ENCODE results near the gene BICRA. TPM values are rescaled to one million over a fixed set of nuclear protein-coding genes. Genes with fewer than 3 reads are reported as not detected.

BICRA gene
- total and polyA plus RNA-seq, 3 donors from 2014 or later: 9.2 to 19.2 (median 13.5) TPM

DNA sequence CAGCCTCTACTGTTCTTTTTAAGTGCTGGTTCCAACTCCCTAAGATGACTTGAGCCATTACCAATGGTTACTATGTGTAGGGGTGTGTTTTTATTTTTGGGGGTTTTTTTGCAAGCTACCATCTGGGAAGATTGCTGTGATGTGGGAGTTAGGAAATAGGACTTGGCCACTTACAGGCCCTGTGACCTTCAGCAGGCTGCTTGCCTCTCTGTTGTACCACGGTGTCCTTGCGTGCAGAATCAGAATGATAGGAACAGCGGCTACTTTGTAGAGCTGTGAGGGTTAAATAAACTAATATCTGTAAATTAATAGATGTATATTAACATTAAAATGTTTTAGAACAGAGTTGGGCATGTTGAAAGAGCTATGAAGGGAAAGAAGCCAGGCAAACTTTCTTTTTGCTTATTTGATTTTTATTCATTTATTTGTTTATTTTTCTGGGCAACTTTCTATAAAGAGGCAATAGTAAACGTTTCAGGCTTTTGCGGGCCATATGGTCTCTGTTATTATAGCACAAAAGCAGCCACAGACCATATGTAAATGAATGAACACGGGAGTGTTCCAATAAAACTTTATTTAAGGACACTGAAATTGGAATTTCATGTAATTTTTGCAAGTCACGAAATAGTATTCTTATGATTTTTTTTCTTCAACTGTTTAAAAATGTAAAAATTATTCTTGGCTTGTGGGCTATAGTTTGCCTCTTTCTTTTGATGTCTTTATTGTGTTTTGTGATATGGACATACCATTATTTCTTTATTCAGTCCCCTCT is 77.9 kb downstream of the BICRA start:
- Histone ChIP-seq H3K9me3 (no peaks in the 10 kb centered on the region), H3K4me3 (no peak overlapping the region), H3K27me3 (no peaks in the 10 kb centered on the region), H3K4me1 (peaks cover 3% of the 10 kb centered on the region), H3K27ac (no peak overlapping the region), H3K36me3 (ENCODE audit: low read depth, missing control alignments) (no peaks in the 10 kb centered on the region)
- TF ChIP-seq, protein P1, sequence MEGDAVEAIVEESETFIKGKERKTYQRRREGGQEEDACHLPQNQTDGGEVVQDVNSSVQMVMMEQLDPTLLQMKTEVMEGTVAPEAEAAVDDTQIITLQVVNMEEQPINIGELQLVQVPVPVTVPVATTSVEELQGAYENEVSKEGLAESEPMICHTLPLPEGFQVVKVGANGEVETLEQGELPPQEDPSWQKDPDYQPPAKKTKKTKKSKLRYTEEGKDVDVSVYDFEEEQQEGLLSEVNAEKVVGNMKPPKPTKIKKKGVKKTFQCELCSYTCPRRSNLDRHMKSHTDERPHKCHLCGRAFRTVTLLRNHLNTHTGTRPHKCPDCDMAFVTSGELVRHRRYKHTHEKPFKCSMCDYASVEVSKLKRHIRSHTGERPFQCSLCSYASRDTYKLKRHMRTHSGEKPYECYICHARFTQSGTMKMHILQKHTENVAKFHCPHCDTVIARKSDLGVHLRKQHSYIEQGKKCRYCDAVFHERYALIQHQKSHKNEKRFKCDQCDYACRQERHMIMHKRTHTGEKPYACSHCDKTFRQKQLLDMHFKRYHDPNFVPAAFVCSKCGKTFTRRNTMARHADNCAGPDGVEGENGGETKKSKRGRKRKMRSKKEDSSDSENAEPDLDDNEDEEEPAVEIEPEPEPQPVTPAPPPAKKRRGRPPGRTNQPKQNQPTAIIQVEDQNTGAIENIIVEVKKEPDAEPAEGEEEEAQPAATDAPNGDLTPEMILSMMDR (IDR thresholded peaks at IDR 0.05): no peak
- TF ChIP-seq POLR2A (IDR thresholded peaks at IDR 0.05): no peak
- WGBS, 2 donors: 61 to 79% methylated on average over 7 of the region's 7 CpGs
- no peak for DNase-seq
- intact Hi-C loops (cut with DNase I; ENCODE audit: low total_unique reads): no loop called here

DNA sequence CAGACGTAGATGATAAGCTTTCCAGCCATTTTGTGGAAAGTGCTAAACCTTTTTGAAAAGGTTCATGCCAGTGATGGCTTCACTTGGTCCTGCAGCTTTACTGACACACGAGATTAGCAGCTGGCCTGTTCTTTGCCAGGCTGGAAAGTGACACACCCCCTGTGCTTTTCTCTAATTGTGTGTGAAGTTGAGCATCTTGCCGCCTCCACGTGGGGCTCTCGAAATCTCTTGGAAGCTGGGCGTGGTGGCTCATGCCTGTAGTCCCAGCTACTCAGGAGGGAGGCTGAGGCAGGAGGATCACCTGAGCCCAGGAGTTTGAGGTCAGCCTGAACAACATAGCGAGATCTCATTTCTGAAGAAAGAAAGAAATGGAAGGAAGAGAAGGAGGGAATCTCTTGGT is 79.0 kb downstream of the BICRA start:
- Histone ChIP-seq H3K27me3 (no peaks in the 10 kb centered on the region), H3K27ac (no peak overlapping the region), H3K4me1 (peaks cover 3% of the 10 kb centered on the region), H3K4me3 (no peak overlapping the region), H3K36me3 (ENCODE audit: low read depth, missing control alignments) (no peaks in the 10 kb centered on the region), H3K9me3 (no peaks in the 10 kb centered on the region)
- WGBS, 2 donors: 79 to 84% methylated on average over 7 of the region's 7 CpGs
- DNase-seq: no peak
- no peak for TF ChIP-seq POLR2A (IDR thresholded peaks at IDR 0.05)
- TF ChIP-seq, protein P1 (IDR thresholded peaks at IDR 0.05): no peak
- intact Hi-C loops (cut with DNase I; ENCODE audit: low total_unique reads): no loop called here

DNA sequence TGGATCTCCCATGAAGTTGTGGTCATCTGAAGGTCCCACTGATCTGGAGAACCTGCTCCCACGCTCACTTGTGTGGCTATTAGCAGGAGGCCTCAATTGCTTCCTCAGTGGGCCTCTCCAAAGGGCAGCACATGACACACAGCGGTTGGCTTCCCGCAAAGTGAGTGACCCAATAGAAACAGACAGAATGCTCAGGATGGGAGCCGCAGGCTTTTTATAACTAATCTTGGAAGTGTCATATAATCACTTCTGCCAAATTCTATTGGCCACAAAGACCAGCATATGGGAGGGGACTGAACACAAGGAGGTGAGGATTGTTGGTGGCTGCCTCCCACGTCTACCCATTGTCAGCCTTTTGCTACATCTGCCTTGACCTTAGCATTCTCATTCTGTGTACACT is 82.2 kb downstream of the BICRA start:
- 95 to 99% methylated on average over 5 of the region's 5 CpGs for WGBS, 2 donors
- intact Hi-C loops (cut with DNase I; ENCODE audit: low total_unique reads): no loop called here
- Histone ChIP-seq H3K27me3 (no peaks in the 10 kb centered on the region), H3K27ac (no peak overlapping the region), H3K4me3 (no peak overlapping the region), H3K36me3 (ENCODE audit: low read depth, missing control alignments) (no peaks in the 10 kb centered on the region), H3K9me3 (no peaks in the 10 kb centered on the region), H3K4me1 (peaks cover 3% of the 10 kb centered on the region)
- no peak for DNase-seq
- TF ChIP-seq, protein P1 (IDR thresholded peaks at IDR 0.05): no peak
- TF ChIP-seq POLR2A (IDR thresholded peaks at IDR 0.05): no peak

DNA sequence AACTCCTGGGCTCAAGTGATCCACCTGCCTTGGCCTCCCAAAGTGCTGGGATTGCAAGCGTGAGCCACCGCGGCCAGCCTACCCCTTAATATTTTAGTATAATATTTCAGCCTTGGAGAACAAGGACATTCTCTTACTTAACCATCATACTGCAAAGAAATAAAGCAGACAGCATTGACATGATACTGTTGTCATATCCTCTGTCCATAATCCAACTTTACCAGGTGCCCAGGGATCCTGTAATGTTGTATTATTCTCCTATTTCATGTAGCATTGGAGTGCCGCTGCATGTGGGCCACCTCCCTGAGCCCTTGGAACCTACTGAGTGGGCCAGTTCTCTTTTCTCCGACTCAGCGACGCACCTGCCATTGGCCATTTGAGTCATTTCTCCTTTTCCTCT is 82.8 kb downstream of the BICRA start:
- 77 to 92% methylated on average over 7 of the region's 7 CpGs for WGBS, 2 donors
- H3K9me3 ChIP-seq: no peaks in the 10 kb centered on the region
- no peak overlapping the region for H3K4me3 ChIP-seq
- no peak for DNase-seq
- H3K27me3 ChIP-seq: no peaks in the 10 kb centered on the region
- H3K36me3 ChIP-seq (ENCODE audit: low read depth, missing control alignments): no peaks in the 10 kb centered on the region
- intact Hi-C loops (cut with DNase I; ENCODE audit: low total_unique reads): no loop called here
- no peak overlapping the region for H3K27ac ChIP-seq
- peaks cover 1% of the 10 kb centered on the region for H3K4me1 ChIP-seq
- TF ChIP-seq POLR2A (IDR thresholded peaks at IDR 0.05): no peak
- TF ChIP-seq, protein P1 (IDR thresholded peaks at IDR 0.05): no peak

DNA sequence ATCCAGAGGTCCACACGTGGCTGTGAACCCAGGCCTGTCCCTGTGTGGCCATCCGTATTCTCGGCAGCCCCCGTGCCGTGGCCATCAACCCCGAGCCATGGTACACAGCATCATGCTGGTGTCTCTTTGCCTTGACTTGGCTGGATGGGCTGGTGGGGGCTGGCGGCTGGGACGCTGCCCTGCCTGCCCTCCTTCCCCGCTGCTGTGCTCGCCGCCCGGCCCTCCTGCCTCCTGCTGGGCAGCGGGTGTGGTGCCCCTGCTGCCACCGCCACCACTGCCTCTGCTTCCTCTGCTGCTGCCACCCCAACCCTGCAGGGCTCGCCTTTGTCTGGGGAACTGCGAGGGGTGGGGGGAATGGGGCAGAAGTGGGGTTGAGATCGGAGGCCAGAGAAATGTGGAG is 84.6 kb downstream of the BICRA start:
- H3K36me3 ChIP-seq (ENCODE audit: low read depth, missing control alignments): no peaks in the 10 kb centered on the region

More for the DNA sequence above, 84.6 kb downstream of the BICRA start:
- no peak overlapping the region for H3K27ac ChIP-seq
- intact Hi-C loops (cut with DNase I; ENCODE audit: low total_unique reads): no loop called here
- H3K4me3 ChIP-seq: no peak overlapping the region
- no peaks in the 10 kb centered on the region for H3K27me3 ChIP-seq
- TF ChIP-seq, protein P1 (IDR thresholded peaks at IDR 0.05): no peak
- TF ChIP-seq POLR2A (IDR thresholded peaks at IDR 0.05): no peak
- DNase-seq: no peak
- WGBS, 2 donors: 84 to 95% methylated on average over 8 to 17 of the region's 17 CpGs
- H3K4me1 ChIP-seq: peaks cover 5% of the 10 kb centered on the region
- no peaks in the 10 kb centered on the region for H3K9me3 ChIP-seq

Data from testis (tissue), 3 donors.